AG10803 (cell line): Measurements from ENCODE around the gene NR2C2.
"Not testable (repeated sequence)": the region's sequence is repeated elsewhere in the genome, so short reads cannot be mapped to it uniquely, and the experiment has no call there.

ENCODE experiments used
- DNase-seq: peaks from one replicate; pipeline ENCODE4 v3.0.0; 2010; ENCODE audit warnings: low read depth
- H3K4me3 ChIP-seq: 2 replicates; pipeline ENCODE4 v1.5.1; 2011; ENCODE audit warnings: mild to moderate bottlenecking, low read length, control low read depth
- TF ChIP-seq, protein P1 (sequence below): conservative IDR thresholded peaks from 2 replicates; pipeline ENCODE4 v1.5.1; 2011; ENCODE audit warnings: mild to moderate bottlenecking, low read length, control low read depth, inconsistent platforms

NR2C2 gene

DNA sequence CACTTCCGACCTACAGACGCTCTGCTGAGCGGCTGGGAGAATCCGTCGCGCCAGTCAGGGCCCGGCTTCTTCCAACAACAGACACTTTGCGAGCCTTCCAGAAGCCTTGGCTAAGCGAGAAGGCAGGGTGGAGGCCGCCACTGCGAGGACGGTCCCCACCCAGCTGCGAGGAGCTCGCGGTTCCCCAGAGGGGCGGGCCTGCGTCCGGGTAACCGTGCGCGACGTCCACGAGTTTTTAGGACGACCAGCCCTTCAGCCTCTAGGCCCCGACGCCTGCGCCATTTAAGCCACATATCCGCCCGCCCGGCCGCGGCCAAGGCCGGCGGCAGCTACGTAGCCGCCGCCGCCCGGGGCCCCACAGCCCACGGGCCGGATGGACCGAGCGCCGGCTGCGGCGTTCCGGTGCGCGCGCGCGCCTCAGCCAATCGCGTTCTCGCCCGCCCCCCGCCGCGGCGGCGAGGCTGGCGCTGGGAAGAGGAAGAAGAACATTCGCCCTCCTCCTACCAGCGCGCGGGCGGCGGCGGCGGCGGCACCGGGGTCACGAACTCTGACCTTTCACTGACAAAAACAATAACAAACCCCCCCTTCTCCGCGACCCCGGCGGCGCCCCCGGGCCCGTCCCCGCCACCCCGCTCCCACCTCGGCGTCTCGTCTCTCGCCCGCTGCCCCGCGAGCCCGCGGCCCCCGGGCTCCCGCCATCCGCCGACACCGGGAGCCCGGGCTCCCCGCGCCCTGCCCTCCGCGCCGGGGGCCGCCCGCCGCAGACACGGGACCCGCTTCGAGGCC, at the start of gene NR2C2:
Gene NR2C2 (plus strand): TSS at position 484 of the 786 bp plus-strand sequence. CDS start 56,332 bp downstream, outside the sequence.
- DNase-seq = peak; percentile 75
- H3K4me3 ChIP-seq = peak within 1 kb of the TSS; percentile 90
- TF ChIP-seq, protein P1, sequence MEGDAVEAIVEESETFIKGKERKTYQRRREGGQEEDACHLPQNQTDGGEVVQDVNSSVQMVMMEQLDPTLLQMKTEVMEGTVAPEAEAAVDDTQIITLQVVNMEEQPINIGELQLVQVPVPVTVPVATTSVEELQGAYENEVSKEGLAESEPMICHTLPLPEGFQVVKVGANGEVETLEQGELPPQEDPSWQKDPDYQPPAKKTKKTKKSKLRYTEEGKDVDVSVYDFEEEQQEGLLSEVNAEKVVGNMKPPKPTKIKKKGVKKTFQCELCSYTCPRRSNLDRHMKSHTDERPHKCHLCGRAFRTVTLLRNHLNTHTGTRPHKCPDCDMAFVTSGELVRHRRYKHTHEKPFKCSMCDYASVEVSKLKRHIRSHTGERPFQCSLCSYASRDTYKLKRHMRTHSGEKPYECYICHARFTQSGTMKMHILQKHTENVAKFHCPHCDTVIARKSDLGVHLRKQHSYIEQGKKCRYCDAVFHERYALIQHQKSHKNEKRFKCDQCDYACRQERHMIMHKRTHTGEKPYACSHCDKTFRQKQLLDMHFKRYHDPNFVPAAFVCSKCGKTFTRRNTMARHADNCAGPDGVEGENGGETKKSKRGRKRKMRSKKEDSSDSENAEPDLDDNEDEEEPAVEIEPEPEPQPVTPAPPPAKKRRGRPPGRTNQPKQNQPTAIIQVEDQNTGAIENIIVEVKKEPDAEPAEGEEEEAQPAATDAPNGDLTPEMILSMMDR = no peak

- H3K4me3 ChIP-seq = no peak overlapping the region
- no peak for DNase-seq
- TF ChIP-seq, protein P1 = no peak
Observed at GRCh38 chr3:14898929-14899328, 48.5 kb upstream of the NR2C2 start.

GRCh38 chr3:14899993-14900618, 47.3 kb upstream of the NR2C2 start:
- no peak for DNase-seq
- no peak overlapping the region for H3K4me3 ChIP-seq
- TF ChIP-seq, protein P1 = no peak

GRCh38 chr3:14900881-14901873, 46.2 kb upstream of the NR2C2 start:
- no peak for DNase-seq
- H3K4me3 ChIP-seq = no peak overlapping the region
- TF ChIP-seq, protein P1 = no peak

DNA sequence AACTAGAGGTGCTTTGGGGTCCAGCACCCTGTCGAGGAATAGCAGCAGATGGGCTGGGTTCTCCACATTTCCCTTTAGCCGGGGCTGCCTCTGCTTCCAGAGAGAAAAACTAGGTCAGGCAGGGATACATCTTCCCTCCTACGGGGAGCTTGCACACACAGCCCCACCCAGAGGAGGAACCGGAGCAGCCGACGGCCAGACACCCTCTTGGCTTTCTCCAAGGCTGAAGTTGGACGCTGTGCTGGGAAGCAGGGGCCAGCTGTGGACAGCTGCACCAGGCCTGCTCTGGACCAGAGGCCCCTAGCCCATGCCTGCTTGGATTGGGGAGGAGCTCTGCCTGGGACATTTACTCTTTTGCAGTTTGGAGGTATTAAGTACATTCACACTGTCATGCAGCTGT, 44.7 kb upstream of the NR2C2 start:
- no peak overlapping the region for H3K4me3 ChIP-seq
- DNase-seq = no peak
- TF ChIP-seq, protein P1 = no peak

DNA sequence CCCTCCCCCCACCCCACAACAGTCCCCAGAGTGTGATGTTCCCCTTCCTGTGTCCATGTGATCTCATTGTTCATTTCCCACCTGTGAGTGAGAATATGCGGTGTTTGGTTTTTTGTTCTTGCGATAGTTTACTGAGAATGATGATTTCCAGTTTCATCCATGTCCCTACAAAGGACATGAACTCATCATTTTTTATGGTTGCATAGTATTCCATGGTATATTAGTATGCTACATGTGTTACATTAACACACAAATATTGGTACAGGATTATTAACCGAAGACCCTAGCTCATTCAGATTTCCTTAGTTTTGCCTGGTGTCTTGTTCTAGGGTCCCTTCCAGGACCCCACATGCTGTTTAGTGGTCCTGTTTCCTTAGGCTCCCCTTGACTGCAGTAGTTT, 43.9 kb upstream of the NR2C2 start:
- DNase-seq, H3K4me3 ChIP-seq: not testable (repeated sequence)

DNA sequence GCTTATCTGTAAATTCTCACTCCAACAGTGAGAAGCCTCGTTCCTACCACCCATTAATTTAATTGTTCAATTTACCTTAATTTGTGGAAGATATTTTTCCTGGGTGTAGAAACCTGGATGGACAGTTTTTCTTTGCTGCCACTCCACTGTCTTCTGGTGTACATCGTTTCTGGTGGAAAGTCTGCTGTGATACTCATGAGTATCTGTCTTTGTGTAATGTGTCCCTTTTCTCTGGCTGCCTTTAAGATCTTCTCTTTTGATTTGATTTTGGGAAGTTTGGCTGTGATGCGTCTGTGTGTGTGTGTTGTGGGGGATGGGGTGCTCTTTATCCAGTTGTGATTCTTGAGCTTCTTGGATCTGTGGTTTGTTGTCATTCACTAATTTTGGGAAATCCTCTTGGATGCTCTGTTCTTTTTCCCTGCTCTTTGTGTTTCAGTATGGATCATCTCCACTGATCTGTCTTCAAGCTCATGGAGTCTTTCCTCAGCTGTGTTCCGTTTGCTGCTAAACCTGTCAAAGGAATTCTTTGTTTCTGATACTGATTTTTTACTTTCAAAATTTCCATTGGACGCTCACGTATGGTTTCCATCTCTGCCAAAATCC, 42.2 kb upstream of the NR2C2 start:
- H3K4me3 ChIP-seq = no peak overlapping the region
- TF ChIP-seq, protein P1 = no peak
- DNase-seq = no peak
